GM21515 (cell line): ENCODE measurements around the gene IFNA8.
"Not testable (repeated sequence)": the region's sequence is repeated elsewhere in the genome, so short reads cannot be mapped to it uniquely, and the experiment has no call there.

Experiments used
- ATAC-seq: cut with Tn5 transposase; IDR thresholded peaks from one replicate; pipeline ENCODE4 v1.9.1; 2021; ENCODE audit not compliant: unreplicated experiment

The IFNA8 gene

DNA sequence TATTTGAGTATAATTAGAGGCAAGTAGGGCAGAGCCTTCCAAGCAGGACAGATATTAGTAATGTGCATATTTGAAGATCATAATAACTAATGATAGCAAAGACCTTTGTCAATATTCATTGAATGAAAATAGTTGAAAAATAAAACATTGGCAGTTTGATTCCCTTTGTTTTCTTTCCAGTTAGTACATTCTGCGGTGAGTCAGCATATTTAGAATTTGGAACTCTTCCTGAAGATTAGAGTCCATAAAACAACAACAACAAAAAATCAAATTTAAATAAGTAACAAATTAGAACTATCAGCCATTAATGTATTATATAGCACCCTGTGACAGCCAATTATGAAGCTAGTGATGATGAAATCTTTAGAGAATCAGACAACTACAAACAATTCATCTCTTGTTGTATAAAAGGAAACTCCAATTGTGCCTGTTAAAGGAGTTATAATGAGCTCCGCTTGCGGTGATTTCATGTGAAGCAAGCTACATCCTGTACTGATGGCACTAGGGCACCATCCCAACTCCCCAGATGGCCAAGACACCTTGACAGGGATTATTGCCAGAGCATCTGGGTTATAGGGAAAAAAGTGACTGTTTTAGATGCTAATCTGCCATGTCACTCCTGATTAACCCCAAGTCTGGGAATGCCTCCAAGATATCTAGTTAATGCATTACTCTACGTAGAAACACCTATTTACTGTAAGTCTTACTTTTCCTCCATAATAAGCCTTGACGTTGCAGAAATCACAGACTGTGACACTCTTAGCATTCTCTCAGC is 6.8 kb downstream of the IFNA8 start:
- no peak for ATAC-seq

DNA sequence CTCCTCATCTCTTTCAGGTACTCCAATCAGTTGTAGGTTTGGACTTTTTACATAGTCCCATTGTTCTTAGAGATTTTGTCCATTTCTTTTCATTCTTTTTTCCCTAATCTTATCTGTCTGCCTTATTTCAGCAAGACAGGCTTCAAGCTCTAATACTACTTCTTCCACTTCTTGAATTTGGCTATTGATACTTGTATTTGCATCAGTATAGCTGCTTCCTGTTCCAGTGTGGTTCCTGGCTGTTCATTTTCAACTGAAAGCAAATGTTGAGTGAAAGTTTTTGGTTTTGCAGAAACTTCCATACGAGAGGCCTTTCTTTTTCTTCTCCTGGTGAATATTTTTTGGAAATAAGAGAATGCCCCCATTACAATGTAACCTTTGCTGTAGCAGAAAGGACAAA is 19.3 kb downstream of the IFNA8 start:
- peak; percentile 62 for ATAC-seq

DNA sequence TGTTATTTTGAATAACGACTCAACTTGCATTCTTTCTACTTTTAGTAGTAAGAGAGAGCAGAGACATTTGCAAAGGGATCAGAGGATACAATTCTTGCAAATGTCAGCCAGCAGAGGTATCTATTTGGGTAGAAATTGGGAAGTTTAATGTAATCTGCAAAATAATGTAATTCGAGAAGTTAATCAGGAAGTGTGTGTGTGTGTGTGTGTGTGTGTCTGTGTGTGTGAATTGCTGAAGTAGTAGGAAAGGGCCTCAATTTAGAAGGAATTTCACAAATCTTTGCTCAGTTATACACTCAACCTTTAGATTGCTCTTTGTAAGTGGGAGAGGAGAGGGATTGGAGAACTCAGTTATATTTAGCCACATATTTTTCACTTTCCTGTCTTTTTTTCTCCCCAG is 20.3 kb downstream of the IFNA8 start:
- ATAC-seq = no peak

DNA sequence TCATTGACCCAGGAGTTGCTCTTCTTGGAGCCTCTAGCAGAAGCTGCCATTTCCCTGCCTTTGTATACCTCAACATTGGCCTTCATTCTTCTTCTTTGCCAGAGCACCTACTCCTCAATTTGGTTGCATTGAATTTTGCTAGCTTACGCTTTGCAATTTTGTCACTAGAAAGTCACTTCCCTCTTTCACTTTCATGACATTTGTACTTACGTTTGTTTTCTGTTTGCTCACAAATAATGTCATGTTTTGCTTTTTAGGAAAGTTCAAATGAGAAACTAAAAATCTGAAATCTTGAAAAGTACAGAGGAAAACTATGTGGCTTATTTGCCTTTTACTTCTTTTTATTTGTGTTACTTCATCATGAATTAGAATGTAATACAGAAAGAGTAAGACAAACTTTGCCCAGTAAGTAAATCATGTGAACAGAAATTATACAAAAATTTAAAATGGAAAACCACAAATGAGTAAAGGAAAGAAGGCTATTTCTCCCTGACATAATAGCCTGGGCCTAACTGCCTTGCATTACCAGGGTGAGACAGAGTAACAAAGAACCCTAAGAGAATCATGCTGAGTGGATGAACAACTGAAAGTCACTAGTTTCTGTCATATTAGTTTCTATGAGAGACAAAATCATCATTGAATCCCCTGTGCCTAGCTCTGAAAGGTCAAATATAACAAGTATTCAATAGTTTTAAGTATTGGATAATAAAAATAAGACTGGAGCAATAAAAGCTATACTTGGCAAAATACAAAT is 23.9 kb downstream of the IFNA8 start:
- no peak for ATAC-seq

DNA sequence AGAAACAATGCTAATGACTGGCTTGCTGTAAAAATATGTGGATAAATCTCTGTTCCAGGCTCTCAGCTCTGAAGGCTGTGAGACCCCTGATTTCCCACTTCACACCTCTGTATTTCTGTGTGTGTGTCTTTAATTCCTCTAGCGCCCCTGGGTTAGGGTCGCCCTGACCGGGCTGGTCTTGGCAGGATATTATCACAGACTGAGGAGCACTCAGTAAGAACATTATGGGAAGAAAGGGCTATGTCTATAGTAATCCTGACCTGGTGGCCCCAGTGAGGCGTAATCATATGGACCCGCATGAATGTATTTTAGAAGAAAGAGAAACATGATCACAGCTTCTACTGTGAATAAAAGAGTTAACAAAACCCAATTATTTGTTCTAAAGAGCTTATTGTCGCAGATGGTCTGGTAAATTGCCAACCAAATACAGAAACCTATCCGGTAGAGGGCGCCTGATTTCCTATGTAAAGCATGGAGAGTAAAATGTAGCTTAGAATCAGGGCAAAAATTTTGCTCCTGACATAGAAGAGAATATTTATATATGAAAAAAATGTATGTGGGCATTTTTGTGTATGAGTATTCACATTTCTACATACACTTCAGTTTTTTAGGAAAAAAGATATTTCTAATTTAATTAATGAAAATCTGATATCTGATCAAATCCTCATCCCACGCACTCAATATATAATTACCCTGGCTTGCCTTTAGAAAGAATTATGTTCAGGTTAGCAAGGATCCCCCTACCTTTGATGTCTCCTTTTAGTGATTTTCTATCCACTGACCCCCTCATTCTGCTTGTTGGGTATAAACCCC is 25.5 kb downstream of the IFNA8 start:
- no peak for ATAC-seq

DNA sequence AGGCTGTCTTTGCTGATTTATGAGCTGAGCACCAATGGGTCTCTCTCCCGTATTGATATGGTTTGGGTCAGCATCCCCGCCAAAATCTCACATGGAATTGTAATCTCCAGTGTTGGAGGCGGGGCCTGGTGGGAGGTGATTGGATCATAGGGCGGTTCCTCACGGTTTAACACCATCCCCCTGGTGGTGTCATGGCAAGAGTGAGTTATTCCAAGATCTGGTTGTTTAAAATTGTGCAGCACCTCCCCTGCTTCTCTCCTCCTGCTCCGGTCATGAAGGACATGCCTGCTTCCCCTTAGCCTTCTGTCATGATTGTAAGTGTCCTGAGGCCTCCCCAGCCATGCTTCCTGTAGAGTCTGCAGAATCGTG is 26.1 kb downstream of the IFNA8 start:
- ATAC-seq = not testable (repeated sequence)

DNA sequence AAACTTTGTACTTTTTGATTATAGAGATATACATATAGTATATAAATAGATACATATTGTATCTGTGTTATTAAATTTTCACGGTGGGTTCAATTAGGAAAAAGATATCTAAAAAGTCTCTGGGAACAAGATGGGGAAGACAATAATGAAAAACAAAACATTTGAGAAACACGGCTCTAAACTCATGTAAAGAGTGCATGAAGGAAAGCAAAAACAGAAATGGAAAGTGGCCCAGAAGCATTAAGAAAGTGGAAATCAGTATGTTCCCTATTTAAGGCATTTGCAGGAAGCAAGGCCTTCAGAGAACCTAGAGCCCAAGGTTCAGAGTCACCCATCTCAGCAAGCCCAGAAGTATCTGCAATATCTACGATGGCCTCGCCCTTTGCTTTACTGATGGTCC is 31.2 kb downstream of the IFNA8 start, which contains the start of gene IFNA1:
TSS of gene IFNA1 (plus strand) at position 301 of the 400 bp plus-strand sequence. CDS start at position 370, 69 bp downstream.
- ATAC-seq = no peak

DNA sequence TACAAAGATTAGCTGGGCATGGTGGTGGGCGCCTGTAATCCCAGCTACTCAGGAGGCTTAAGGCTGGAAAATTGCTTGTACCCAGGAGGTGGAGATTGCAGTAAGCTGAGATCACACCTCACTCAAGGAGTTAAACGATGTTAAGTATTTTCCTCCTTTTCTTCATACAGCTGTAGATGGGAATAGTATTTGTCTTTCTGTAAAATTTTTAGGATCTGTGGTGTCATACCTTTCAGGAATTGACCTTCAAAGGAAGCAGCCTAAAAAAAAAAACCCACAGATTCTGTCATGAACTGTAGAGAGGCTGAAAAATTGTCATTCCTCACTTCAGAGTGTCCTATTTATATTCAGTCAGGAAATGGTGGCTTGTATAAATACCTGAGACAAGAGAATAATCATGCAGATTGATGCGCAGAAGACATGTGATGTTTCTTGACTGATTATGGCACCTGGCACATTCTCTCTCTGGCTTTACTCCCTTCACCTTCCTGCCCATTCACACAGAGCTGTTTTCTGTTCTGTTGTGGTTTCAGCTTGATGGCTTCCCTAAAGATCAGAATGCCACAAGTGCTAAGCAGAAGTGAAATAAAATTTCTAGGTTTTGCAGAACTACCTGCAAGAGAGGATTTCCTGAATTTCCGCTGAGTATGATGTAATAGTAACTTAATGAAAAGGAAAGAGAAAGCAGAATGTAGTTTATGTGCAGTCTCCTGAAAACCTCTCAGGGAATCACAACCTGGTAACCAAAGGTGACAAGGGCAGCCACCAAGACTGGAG is 35.1 kb downstream of the IFNA8 start:
- peak; percentile 91 for ATAC-seq

DNA sequence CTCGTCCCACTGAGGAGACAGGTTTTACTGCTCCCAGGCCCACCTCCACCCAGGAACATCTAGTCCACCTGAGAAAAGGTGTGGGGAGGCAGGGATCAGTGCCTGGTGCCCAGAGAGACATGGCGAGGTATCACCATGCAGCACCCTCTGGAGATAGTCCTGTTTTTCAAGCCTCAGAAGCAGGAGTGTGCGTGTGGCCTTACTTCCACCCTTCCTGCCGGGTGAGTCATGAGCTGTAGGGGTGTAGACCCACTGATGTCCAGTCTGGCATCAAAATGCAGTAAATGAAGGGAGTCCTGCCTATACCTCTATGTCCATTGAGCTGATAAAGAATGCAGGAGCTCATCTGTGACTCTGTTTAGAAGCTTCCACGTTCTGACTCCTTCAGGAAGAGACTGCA is 40.4 kb downstream of the IFNA8 start:
- not testable (repeated sequence) for ATAC-seq

DNA sequence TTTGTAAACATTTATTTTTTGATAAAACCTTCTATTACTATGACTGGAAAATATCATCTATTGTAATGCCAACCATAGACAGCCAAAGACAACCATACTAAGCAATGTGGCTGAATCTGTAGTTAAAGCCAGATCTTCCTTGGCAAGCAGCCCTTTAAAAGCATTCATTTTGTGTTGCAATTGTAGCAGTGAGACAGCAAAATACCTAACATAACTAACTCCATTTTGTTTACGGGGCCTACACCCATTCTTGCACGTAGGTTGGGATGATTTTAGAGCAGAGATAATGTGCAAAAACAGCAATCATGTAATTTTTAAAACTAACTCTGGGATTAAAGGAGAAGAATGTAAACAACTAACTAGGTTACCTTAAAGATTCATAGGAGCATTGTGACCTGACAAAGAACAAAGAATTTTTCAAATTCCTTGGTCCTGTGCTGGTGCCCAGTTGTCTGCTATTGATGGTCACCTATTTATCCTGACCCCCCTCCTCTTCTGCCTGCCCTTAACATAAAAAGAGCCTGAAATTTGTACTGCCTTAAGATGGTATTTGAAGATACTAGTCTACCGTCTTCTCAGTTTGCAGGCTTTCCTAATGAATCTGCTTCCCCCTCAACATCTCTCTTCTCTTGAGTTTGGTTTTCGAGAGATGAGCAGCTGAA is 41.9 kb downstream of the IFNA8 start:
- ATAC-seq = no peak

DNA sequence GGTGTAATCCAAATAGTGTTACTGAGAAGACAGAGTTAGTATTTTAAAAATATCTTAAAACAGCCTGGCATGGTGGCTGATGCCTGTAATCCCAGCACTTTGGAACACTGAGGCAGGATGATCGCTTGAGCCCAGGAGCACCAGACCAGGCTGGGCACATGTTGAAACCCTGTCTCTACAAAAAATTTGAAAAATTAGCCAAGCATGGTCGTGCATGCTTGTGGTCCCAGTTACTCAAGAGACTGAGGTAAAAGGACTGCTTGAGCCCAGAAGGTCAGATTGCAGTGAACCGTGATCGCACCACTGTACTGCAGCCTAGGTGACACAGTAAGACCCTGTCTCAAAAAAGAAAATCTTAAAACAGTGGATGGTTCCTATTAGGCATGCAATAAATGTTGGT is 43.8 kb downstream of the IFNA8 start:
- ATAC-seq = no peak

DNA sequence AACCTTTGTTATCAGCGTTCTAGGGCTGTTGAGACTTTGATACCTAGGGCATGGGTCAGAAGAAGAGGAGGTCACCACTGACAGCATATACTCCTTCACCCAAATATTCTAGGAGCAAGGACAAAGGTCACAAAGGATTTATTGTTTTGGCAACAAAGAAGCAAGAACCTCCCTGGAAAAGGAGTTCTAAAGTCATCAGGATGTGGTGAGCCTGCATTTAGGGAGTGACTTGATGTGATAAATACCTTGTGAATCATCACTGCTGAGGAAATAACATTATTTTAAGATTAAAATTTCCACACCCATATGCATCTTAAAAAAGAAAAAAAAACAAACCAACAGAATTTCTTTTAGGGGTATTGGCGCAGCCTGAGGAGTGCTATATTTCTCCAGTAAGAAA is 45.2 kb downstream of the IFNA8 start:
- ATAC-seq = no peak

DNA sequence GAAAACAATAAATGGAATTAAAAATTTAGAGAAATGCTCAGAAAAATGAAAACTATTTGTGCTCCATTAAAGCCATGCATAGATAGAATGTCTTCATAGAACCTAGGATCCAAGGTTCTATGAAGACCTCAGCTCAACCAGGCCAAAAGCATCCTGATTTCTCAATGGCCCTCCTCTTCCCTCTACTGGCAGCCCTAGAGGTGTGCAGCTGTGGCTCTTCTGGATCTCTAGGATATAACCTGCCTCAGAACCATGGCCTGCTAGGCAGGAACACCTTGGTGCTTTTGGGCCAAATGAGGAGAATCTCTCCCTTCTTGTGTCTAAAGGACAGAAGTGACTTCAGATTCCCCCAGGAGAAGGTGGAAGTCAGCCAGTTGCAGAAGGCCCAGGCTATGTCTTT is 46.4 kb downstream of the IFNA8 start:
- ATAC-seq = peak; percentile 91
